GM12878 (cell line): ENCODE measurements around the gene MAPRE2. TPM values are rescaled to one million over a fixed set of nuclear protein-coding genes. Genes with fewer than 3 reads are reported as not detected.

Experiments
- ATAC-seq: fragments of 200-7000 bp; cut with Tn5 transposase; 3 replicates; pipeline ENCODE4 v1.9.1; 2020; ENCODE audit warnings: mild to moderate bottlenecking, moderate library complexity
- BruUV-seq: library from RNA; stranded (reverse); fragments of 400-500 nt; replicated peaks from 2 replicates; lab custom pipeline; 2021; lab: Mats Ljungman, UMichigan
- CTCF ChIA-PET: fragments of 300-600 bp; sonication (Branson Sonifier 250); formaldehyde crosslinking; extraction: SDS; loops from one replicate; lab custom pipeline; 2021; ENCODE audit warnings: inconsistent platforms; lab: Yijun Ruan, JAX
- POLR2A ChIA-PET: fragments of 350-600 bp; formaldehyde crosslinking; extraction: SDS; loops from one replicate; lab custom pipeline; 2021; ENCODE audit warnings: inconsistent platforms; lab: Charles Lee
- RAD21 ChIA-PET: fragments of 300-600 bp; sonication (Branson Sonifier 250); formaldehyde crosslinking; loops from one replicate; lab custom pipeline; 2023; ENCODE audit warnings: antibody characterized with exemption; ENCODE audit not compliant: unreplicated experiment; lab: Charles Lee
- SMC1A ChIA-PET: fragments of 300-600 bp; sonication (Branson Sonifier 250); formaldehyde crosslinking; loops from one replicate; lab custom pipeline; 2023; ENCODE audit not compliant: unreplicated experiment, uncharacterized antibody; lab: Charles Lee
- DNase-seq: peaks from one replicate; pipeline ENCODE4 v3.0.0-alpha.2; 2011; ENCODE audit warnings: low read depth, low spot score
- FAIRE-seq: peaks from 3 replicates; lab custom pipeline; 2011; peaks lifted over from hg19 to GRCh38; lab: Jason Lieb, UNC
- H2AFZ ChIP-seq: 2 replicates; pipeline ENCODE4 v1.6.0; 2011; ENCODE audit warnings: low read depth, low read length, control low read depth; ENCODE audit not compliant: control insufficient read depth
- H3K27ac ChIP-seq: 2 replicates; pipeline ENCODE4 v1.5.1; 2011; ENCODE audit warnings: control low read depth; ENCODE audit not compliant: control insufficient read depth, insufficient read depth
- H3K27me3 ChIP-seq, 2 experiments: replicated peaks in 1 of 2; 2 replicates each; pipeline versions ENCODE4 v1.6.0 to v1.6.1; 2011; ENCODE audit warnings: low read length in 1 of 2; ENCODE audit not compliant: control insufficient read depth in 2 of 2, insufficient read depth in 2 of 2
- H3K36me3 ChIP-seq, 2 experiments: 2 replicates each; pipeline ENCODE4 v1.5.1; 2011; ENCODE audit warnings: low read length in 1 of 2; ENCODE audit not compliant: control insufficient read depth in 2 of 2, insufficient read depth in 2 of 2
- H3K4me1 ChIP-seq: 2 replicates; pipeline ENCODE4 v1.6.1; 2011; ENCODE audit warnings: mild to moderate bottlenecking, low read length, moderate library complexity, mixed read lengths; ENCODE audit not compliant: control insufficient read depth, insufficient read depth
- H3K4me2 ChIP-seq: 2 replicates; pipeline ENCODE4 v1.6.0; 2011; ENCODE audit warnings: control low read depth; ENCODE audit not compliant: control insufficient read depth, insufficient read depth
- H3K4me3 ChIP-seq: fragments of 200-600 bp; sonication (generic); 2 replicates; pipeline ENCODE4 v1.5.1; 2016
- H3K79me2 ChIP-seq: 2 replicates; pipeline ENCODE4 v1.6.0; 2011; ENCODE audit warnings: low read length; ENCODE audit not compliant: control insufficient read depth, insufficient read depth
- H3K9ac ChIP-seq: 2 replicates; pipeline ENCODE4 v1.8.0; 2011; ENCODE audit warnings: low read length, control low read depth, mixed read lengths; ENCODE audit not compliant: control insufficient read depth, insufficient read depth
- H3K9me3 ChIP-seq: replicated peaks from 3 replicates; pipeline ENCODE4 v1.5.1; 2011; ENCODE audit warnings: mild to moderate bottlenecking, low read length; ENCODE audit not compliant: control insufficient read depth, insufficient read depth
- H4K20me1 ChIP-seq: 2 replicates; pipeline ENCODE4 v1.6.0; 2011; ENCODE audit not compliant: control insufficient read depth, insufficient read depth
- CHD1 ChIP-seq: IDR thresholded peaks from 2 replicates; pipeline ENCODE4 v1.6.1; 2012; ENCODE audit warnings: low read depth, low read length, improper control_type of control experiment
- FOS ChIP-seq: IDR thresholded peaks from 3 replicates; pipeline ENCODE4 v1.6.1; 2011; ENCODE audit warnings: borderline replicate concordance; ENCODE audit not compliant: insufficient read length; ENCODE audit errors: extremely low read depth
- NFYA ChIP-seq: IDR thresholded peaks from 2 replicates; pipeline ENCODE4 v1.6.1; 2011; ENCODE audit warnings: low read depth, mild to moderate bottlenecking, low read length, improper control_type of control experiment, borderline replicate concordance
- PRDM15 ChIP-seq: fragments of 450-650 bp; formaldehyde crosslinking; IDR thresholded peaks from 2 replicates; pipeline ENCODE4 v1.4.0; 2020; ENCODE audit warnings: mild to moderate bottlenecking, moderate library complexity
- RAD51 ChIP-seq: fragments of 450-650 bp; IDR thresholded peaks from 2 replicates; pipeline ENCODE4 v1.6.1; 2016; ENCODE audit warnings: moderate library complexity, mild to moderate bottlenecking, inconsistent platforms
- RELB ChIP-seq: fragments of 450-650 bp; IDR thresholded peaks from 2 replicates; pipeline ENCODE4 v1.6.1; 2017; ENCODE audit warnings: low read depth, mild to moderate bottlenecking, moderate library complexity
- WGBS: methylation state at CpG from one replicate; pipeline ENCODE4 v1.1.6; 2016; ENCODE audit warnings: low lambda C conversion rate; ENCODE audit not compliant: insufficient replicate concordance, insufficient coverage; ENCODE audit errors: missing lambda C conversion rate; 5-methylcytosine and 5-hydroxymethylcytosine counted together
- in situ Hi-C: fragments of 300-500 bp; cut with MboI; formaldehyde crosslinking; loops from 9 replicates; pipeline ENCODE4 v1.14.3; 2018; ENCODE audit warnings: mixed read lengths
- intact Hi-C: fragments of 100-400 bp; cut with micrococcal nuclease; formaldehyde crosslinking; loops from one replicate; pipeline ENCODE4 v1.14.2; 2022; ENCODE audit not compliant: unreplicated experiment
- polyA plus RNA-seq, 11 experiments: library from polyadenylated mRNA; depleted of rRNA in 4 of 11; unstranded in 6 of 11; stranded (reverse) in 5 of 11; fragments of >200 nt; fragmentation: Nextera tagmentation in 4 of 11; fragmentation: Illumina TruSeq in 1 of 11; extraction: Ambion mirVana in 4 of 11; extraction: Trizol in 1 of 11; gene quantifications; 1 replicate in 1 of 11; 2 replicates in 10 of 11; pipeline versions ENCODE4 v1.2.1 to v1.2.3, GENCODE V29; 2011 to 2016; ENCODE audit warnings: inconsistent platforms in 2 of 11, missing spikeins in 2 of 11, low read depth in 1 of 11
- total RNA-seq, 4 experiments: library from RNA; depleted of rRNA in 3 of 4; stranded (reverse); fragments of >200 nt in 3 of 4; fragmentation: Illumina TruSeq in 1 of 4; extraction: Trizol in 1 of 4; gene quantifications; 2 replicates each; pipeline versions ENCODE4 v1.2.1 to v1.2.3, GENCODE V29; 2013 to 2021
- TF ChIP-seq, protein P1 (sequence below): fragments of 450-650 bp; IDR thresholded peaks from 2 replicates; pipeline ENCODE4 v1.6.1; 2018; ENCODE audit warnings: mild to moderate bottlenecking, low read depth, moderate library complexity; ENCODE audit not compliant: partially characterized antibody
- TF ChIP-seq, protein P2 (sequence below): fragments of 450-650 bp; IDR thresholded peaks from 2 replicates; pipeline ENCODE4 v1.6.1; 2017; ENCODE audit warnings: mild to moderate bottlenecking, moderate library complexity

Gene MAPRE2
- total and polyA plus RNA-seq, 10 of the 15 experiments (the other 5 are each of a cell fraction or from before 2014, with no cell fraction given): 11.0 to 50.6 (median 24.0) TPM

DNA sequence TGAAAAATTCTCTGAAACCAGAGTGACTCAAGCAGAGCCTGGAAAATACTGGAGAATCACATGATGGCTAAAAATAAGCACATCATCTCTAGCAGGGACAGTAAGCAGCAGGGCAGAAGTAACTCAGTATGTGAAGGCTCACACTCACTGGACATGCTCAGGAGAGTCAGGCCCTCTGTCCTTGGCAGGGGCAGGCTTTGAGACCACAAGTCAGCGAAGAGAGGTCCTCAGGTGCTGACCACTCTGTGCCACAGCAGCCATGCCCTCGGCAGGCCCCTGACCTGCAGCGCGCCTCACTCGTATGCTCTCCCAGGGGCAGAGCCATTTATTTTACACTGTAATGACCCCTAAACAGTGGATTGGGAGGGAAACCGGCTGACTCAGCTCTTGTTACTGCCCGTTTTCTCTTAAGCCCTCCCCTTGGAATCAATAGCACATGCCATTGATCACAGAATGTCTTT, 76.8 kb downstream of the MAPRE2 start:
- Histone ChIP-seq H3K9me3 (no peaks in the 10 kb centered on the region), H3K4me2 (no peak overlapping the region), H4K20me1 (no peaks in the 10 kb centered on the region), H3K9ac (no peak overlapping the region), H3K27ac (no peak overlapping the region), H3K27me3 (no peaks in the 10 kb centered on the region)
- no peak for ATAC-seq
- no TSS peak for BruUV-seq
- CTCF ChIA-PET: no interaction called here
- TF ChIP-seq CHD1 (no peak), PRDM15 (CRISPR knock-in tag) (no peak), RAD51 (no peak), RELB (no peak), NFYA (no peak), FOS (no peak)
- TF ChIP-seq, protein P1, sequence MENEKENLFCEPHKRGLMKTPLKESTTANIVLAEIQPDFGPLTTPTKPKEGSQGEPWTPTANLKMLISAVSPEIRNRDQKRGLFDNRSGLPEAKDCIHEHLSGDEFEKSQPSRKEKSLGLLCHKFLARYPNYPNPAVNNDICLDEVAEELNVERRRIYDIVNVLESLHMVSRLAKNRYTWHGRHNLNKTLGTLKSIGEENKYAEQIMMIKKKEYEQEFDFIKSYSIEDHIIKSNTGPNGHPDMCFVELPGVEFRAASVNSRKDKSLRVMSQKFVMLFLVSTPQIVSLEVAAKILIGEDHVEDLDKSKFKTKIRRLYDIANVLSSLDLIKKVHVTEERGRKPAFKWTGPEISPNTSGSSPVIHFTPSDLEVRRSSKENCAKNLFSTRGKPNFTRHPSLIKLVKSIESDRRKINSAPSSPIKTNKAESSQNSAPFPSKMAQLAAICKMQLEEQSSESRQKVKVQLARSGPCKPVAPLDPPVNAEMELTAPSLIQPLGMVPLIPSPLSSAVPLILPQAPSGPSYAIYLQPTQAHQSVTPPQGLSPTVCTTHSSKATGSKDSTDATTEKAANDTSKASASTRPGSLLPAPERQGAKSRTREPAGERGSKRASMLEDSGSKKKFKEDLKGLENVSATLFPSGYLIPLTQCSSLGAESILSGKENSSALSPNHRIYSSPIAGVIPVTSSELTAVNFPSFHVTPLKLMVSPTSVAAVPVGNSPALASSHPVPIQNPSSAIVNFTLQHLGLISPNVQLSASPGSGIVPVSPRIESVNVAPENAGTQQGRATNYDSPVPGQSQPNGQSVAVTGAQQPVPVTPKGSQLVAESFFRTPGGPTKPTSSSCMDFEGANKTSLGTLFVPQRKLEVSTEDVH: no peak
- TF ChIP-seq, protein P2, sequence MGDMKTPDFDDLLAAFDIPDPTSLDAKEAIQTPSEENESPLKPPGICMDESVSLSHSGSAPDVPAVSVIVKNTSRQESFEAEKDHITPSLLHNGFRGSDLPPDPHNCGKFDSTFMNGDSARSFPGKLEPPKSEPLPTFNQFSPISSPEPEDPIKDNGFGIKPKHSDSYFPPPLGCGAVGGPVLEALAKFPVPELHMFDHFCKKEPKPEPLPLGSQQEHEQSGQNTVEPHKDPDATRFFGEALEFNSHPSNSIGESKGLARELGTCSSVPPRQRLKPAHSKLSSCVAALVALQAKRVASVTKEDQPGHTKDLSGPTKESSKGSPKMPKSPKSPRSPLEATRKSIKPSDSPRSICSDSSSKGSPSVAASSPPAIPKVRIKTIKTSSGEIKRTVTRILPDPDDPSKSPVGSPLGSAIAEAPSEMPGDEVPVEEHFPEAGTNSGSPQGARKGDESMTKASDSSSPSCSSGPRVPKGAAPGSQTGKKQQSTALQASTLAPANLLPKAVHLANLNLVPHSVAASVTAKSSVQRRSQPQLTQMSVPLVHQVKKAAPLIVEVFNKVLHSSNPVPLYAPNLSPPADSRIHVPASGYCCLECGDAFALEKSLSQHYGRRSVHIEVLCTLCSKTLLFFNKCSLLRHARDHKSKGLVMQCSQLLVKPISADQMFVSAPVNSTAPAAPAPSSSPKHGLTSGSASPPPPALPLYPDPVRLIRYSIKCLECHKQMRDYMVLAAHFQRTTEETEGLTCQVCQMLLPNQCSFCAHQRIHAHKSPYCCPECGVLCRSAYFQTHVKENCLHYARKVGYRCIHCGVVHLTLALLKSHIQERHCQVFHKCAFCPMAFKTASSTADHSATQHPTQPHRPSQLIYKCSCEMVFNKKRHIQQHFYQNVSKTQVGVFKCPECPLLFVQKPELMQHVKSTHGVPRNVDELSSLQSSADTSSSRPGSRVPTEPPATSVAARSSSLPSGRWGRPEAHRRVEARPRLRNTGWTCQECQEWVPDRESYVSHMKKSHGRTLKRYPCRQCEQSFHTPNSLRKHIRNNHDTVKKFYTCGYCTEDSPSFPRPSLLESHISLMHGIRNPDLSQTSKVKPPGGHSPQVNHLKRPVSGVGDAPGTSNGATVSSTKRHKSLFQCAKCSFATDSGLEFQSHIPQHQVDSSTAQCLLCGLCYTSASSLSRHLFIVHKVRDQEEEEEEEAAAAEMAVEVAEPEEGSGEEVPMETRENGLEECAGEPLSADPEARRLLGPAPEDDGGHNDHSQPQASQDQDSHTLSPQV: no peak
- TF ChIP-seq, all 136 proteins: peak for 0
- ChIA-PET POLR2A (no interaction called here), SMC1A (no interaction called here), RAD21 (no interaction called here)
- FAIRE-seq: no peak
- no peak for DNase-seq
- intact Hi-C loops: no loop called here
- in situ Hi-C loops: no loop called here
- H2AFZ ChIP-seq: no peak overlapping the region
- no peaks in the 10 kb centered on the region for H3K4me1 ChIP-seq
- H3K36me3 ChIP-seq: no peaks in the 10 kb centered on the region
- H3K79me2 ChIP-seq: no peaks in the 10 kb centered on the region
- 98% methylated on average over 7 of the region's 7 CpGs for WGBS
- H3K4me3 ChIP-seq: no peak overlapping the region
